GM12891 (cell line): ENCODE results near the gene SGSM1.

Source experiments
- POLR2A ChIP-seq: IDR thresholded peaks from 2 replicates; pipeline ENCODE4 v1.6.1; 2011; ENCODE audit warnings: low read depth, low read length, control low read depth
- SPI1 ChIP-seq: IDR thresholded peaks from 2 replicates; pipeline ENCODE4 v1.6.1; 2011; ENCODE audit warnings: low read depth, low read length, control low read depth
- TAF1 ChIP-seq: IDR thresholded peaks from 2 replicates; pipeline ENCODE4 v1.6.1; 2011; ENCODE audit warnings: low read depth, low read length, control low read depth

DNA sequence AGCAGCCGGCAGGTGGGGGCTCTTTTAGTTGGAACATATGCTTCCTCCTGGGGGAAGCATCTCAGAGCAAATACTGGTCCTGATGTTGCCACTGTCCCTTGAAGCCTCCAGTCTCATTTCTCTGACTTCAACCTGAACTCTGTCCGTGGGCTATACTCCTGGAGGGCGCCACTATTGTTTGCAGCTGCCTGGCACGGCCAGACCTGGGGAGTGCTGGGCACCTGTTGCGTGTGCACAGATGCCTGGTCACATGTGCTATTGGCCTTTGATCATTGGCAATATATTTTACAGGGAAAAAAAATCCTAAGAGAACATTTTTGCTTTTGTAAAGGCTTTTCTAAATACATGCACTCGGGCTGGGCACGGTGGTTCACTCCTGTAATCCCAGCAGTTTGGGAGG, 122.3 kb downstream of the SGSM1 start:
- TF ChIP-seq SPI1: no peak
- no peak for TF ChIP-seq POLR2A
- no peak for TF ChIP-seq TAF1
